NCI-H345 treated with DMSO at 0.1 percent for 48 hours (cell line): Measurements from ENCODE around the gene NTF3.

ENCODE experiments used
- DNase-seq: peaks from one replicate; lab custom pipeline; 2025; ENCODE audit not compliant: unreplicated experiment; lab: John Stamatoyannopoulos, UW

NTF3 gene

GRCh38 chr12:5485454-5485853 lies 53.5 kb downstream of the NTF3 start:
- DNase-seq, result no peak

- DNase-seq, result no peak
Measured at GRCh38 chr12:5487076-5487475, 55.2 kb downstream of the NTF3 start.

- no peak for DNase-seq
Measured at GRCh38 chr12:5487948-5488625, 56.2 kb downstream of the NTF3 start.

GRCh38 chr12:5488626-5488955 lies 56.7 kb downstream of the NTF3 start:
- no peak for DNase-seq

- DNase-seq, result no peak
Measured at GRCh38 chr12:5489017-5489416, 57.1 kb downstream of the NTF3 start.

GRCh38 chr12:5489760-5490406 lies 58.0 kb downstream of the NTF3 start:
- no peak for DNase-seq

GRCh38 chr12:5492562-5492961 lies 60.7 kb downstream of the NTF3 start:
- DNase-seq, result no peak

GRCh38 chr12:5493018-5493417 lies 61.1 kb downstream of the NTF3 start:
- DNase-seq, result no peak

GRCh38 chr12:5494343-5494742 lies 62.4 kb downstream of the NTF3 start:
- no peak for DNase-seq

- DNase-seq, result no peak
Measured at GRCh38 chr12:5497329-5498053, 65.6 kb downstream of the NTF3 start.

- no peak for DNase-seq
Measured at GRCh38 chr12:5498076-5498475, 66.2 kb downstream of the NTF3 start.

GRCh38 chr12:5498806-5499205 lies 66.9 kb downstream of the NTF3 start:
- DNase-seq, result no peak

- DNase-seq, result no peak
Measured at GRCh38 chr12:5499566-5500330, 67.8 kb downstream of the NTF3 start.

GRCh38 chr12:5500331-5500659 lies 68.4 kb downstream of the NTF3 start:
- no peak for DNase-seq

GRCh38 chr12:5503774-5504173 lies 71.9 kb downstream of the NTF3 start:
- DNase-seq, result no peak

- no peak for DNase-seq
Measured at GRCh38 chr12:5505116-5505515, 73.2 kb downstream of the NTF3 start.

GRCh38 chr12:5505751-5506150 lies 73.8 kb downstream of the NTF3 start:
- no peak for DNase-seq

GRCh38 chr12:5506295-5506694 lies 74.4 kb downstream of the NTF3 start:
- no peak for DNase-seq

GRCh38 chr12:5506821-5507231 lies 74.9 kb downstream of the NTF3 start:
- DNase-seq, result no peak

GRCh38 chr12:5507401-5507935 lies 75.6 kb downstream of the NTF3 start:
- DNase-seq, result no peak

- DNase-seq, result no peak
Measured at GRCh38 chr12:5507944-5508343, 76.0 kb downstream of the NTF3 start.

- DNase-seq, result no peak
Measured at GRCh38 chr12:5509102-5509501, 77.2 kb downstream of the NTF3 start.
